DMS79 treated with DMSO at 0.1 percent for 48 hours (cell line): ENCODE results near the gene CD24.
"Not testable (repeated sequence)": the region's sequence is repeated elsewhere in the genome, so short reads cannot be mapped to it uniquely, and the experiment has no call there.

Experiments used
- DNase-seq: peaks from one replicate; lab custom pipeline; 2025; lab: John Stamatoyannopoulos, UW

Gene CD24, protein sequence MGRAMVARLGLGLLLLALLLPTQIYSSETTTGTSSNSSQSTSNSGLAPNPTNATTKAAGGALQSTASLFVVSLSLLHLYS

DNA sequence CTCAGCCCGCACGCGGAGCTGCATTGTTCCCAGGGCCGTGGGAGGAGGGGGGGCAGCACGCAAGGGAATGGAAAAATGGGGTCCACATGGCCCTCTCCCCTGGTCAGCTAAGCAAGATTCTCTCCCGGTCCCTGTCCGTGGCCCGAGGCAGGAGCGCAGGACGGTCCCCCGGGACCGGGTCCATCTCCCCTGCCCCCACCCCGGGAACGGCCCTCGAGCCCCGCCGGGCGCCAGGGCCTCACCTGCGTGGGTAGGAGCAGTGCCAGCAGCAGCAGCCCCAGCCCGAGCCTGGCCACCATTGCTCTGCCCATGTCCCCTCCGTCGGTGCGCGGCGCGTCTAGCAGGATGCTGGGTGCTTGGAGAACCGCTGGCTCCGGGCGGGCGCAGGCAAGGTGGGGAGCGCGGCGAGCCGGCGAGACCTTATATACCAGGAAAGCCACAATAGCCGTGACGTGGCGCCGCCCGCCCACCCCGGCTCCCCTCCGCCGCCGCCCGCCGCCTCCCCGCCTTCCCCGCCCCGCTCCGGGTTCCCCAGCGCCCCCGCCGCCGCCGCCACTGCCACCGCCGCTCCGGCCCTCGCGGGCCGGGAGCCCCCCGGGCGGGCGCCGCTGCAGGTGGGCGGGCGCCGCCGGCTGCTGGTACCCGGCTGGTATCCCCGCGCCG is at the start of gene CD24:
Gene CD24 (minus strand): TSS at position 394 of the 663 bp plus-strand sequence. CDS start 83 bp downstream, at position 311.
- DNase-seq = peak; percentile 71

DNA sequence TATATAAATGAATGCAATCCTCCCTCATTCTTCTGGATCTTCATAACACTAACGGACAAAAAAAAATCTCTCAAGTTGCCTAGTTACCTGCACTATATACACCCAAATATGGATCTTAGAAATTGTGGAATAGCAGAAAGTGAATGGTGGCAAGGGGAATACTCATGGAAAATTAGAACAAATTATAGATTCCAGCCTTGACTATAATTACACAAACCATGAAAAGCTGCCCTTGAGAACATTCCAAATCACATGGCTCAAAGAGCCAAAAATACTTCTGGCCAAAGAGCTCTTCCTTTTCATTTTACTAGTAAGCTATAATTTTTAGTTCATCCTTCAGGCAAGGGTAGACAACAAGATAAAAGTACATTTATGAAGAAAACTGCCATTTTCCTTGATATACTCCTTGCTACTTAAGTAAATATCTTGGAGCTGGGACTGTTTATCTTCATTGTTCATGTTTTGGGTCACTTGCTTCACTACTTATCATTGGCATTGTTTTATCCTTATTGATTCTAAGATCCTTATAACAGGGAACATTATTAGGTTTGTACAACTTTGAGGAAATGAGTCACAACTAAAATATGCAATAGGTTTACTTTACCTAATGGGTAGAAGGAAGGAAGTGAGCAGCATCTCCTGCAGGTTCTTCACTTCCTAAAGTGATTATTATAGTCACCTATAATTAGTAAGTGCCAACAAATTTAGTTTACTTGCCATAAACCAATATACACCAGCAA is 47.1 kb upstream of the CD24 start:
- no peak for DNase-seq

DNA sequence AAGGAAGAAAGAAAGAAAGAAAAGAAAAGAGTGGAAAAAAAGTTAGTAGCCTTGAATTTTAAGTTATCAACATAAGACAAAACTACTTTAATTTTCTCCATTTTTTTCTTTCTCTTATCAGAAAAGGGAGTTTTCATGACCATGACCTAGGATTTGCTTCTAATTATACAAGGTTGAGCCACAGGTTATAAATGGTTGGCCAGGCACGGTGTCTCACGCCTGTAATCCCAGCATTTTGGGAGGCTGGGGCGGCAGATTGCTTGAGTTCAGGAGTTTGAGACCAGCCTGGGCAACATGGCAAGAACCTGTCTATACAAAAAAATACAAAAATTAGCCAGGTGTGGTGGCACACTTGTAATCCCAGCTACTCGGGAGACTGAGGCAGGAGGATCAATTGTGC is 45.7 kb upstream of the CD24 start:
- DNase-seq = no peak

DNA sequence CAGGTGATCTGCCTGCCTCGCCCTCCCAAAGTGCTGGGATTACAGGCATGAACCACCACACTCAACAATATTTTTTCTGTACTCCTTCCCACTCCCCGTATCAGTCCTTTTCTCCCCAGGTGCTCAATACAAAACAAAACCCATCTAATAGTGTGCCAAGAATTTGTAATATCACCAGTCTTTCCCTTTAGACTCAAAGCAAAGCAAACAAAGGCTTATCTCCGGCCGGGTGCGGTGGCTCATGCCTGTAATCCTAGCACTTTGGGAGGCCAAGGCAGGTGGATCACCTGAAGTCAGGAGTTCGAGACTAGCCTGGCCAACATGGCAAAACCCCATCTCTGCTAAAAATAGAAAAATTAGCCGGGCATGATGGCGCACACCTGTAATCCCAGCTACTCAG is 45.1 kb upstream of the CD24 start:
- DNase-seq = not testable (repeated sequence)

DNA sequence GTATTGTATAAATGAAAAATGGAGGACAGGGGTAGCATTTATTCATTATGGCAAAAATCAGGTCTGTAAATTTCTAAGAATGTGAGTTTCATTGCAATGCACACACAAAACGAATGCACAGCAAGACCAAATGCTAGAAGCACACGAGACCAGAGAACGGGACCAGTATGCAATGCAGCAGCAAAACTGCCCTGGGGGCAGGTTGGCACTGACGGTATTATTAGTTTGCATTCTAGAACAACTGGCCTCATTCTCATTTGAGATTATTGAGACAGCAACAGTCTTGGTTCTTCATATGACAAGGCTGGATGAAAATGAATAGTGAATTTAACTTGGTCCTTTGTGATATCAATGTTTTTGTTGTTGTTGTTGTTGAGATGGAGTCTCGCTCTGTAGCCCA is 44.5 kb upstream of the CD24 start:
- DNase-seq = no peak

DNA sequence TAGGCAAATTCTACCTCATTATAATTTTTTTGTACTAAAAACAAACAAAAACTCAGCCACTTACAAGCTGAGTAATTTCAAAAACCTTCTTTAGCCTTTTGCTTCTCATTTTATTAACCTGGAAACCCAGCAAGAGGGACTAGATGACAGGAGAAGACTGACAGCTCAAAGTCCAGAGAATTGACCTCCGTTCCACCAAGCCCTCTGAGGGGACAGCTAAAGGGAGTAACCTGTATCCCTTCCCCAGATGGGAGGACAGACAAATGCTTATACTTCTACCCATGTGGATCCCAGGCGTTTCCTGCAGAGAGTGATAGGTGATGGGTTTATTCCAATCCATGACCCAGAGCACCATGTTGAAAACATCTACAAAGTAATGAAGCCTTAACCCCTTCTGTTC is 35.0 kb upstream of the CD24 start:
- no peak for DNase-seq

DNA sequence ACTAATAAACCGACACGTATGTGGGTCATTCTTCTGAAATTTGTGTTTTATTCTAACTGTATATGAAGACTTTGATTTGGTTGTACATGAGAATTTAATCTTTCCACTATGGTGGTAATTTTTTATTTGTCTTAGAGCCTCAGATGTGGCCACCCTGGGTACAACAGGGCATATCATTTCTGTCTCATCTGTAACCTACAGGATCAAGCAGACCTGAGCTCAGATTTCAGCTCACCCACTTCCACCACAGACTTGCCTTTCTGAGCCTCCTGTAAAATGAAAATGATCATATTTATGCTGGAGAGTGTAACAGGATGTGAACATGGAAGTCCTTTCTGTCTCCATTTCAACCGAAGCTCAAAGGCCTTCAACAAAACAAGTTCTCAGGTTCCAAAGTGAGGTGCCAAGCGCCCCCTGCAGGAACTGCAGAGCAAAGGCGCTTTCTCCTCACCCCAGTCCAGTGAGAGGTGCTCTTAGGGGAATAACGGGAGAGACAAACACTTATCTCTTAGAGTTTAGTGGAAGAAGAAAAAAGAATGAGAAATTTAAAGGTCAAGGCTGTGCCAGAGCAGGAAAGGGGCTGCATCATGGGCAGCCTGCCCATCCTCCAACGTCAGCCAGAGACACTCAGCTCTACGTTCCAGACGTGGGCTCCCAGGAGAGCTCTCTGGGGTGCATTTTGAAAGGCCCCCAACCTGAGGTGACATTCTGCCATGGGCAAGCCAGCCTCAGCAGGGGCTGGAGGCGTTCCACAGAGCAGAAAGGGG is 23.0 kb upstream of the CD24 start:
- peak; percentile 17 for DNase-seq

DNA sequence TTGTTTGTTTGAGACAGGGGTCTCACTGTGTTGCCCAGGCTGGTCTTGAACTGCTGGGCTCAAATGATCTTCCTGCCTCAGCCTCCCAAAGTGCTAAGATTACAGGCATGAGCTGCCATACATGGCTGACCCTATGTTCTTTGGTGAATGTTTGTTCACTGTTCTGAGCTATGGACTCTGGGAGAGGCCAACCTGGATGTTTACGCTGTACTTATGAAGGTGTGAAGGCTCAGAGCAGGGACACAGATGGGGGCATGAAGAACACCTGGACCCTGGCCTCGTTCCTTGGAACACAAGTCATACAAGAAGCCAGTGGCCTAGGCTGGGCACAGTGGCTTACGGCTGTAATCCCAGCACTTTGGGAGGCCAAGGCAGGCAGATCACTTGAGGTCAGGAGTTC is 21.1 kb upstream of the CD24 start:
- no peak for DNase-seq

DNA sequence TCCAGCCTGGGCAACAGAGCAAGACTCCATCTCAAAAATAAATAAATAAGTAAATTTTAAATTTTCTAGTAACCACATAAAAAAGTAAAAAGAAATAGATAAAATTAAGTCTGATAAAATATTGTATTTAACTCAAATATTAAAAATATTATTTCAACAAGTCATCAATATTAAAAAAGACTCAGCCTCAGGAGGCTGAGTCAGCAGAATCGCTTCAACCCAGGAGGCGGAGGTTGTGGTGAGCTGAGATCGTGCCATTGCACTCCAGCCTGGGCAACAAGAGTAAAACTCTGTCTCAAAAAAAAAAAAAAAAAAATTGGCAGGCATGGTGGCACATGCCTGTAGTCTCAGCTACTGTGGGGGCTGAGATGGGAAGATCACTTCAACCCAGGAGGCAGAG is 15.2 kb upstream of the CD24 start:
- not testable (repeated sequence) for DNase-seq

DNA sequence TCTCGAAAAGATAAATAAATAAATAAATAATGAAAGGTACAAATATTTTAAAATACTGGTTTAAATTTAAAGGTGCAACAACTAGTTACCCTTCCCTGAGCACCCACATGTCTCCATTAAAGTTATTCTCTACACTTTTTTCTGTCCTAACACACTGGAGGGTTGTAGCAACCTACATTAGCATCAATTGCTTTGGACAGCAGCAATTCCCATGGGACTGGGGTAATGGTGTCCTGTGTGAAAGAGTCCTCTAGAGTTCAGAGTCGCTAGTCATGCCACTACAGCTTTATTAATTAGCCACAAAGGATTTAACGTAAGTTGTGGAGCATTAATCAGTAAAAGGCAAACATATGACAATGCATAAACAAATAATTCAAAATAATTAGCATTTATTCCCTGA is 14.1 kb upstream of the CD24 start:
- DNase-seq = peak; percentile 6

DNA sequence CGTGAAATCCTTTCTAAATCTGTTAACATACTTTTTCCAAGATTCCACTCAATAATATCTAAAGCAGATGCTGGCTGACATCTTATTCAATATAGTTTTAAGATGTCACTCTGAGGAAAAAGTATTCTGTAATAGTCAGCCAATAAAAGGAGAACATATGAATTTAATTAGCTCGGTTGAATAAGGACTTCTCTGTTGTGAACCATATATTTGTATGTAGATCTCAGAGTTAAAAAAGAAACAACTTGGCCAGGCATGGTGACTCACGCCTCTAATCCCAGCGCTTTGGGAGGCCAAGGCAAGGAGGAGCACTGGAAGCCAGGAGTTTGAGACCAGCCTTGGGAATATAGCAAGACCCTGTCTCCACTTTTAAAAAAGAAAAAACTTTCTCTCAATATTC is 7.4 kb upstream of the CD24 start:
- no peak for DNase-seq

DNA sequence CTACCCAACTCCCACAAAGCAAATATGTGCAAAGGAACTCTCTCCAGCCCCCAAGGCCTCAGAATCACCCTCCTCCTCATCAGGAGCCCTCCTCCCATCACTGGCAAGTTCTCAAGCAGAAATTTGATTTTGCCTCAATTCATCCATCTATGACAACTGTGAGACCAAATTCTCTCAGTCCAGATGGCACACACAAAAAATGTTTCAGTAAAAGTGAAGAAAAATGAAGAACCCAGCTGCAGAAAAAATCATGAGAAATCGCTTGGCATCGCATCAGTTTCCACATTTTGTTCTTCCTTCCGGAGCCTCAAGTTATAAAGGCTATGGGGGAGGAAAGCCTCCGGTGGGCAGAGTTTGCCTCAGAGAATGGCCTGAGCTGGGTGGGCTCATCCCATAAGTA is 6.4 kb upstream of the CD24 start:
- DNase-seq = no peak

DNA sequence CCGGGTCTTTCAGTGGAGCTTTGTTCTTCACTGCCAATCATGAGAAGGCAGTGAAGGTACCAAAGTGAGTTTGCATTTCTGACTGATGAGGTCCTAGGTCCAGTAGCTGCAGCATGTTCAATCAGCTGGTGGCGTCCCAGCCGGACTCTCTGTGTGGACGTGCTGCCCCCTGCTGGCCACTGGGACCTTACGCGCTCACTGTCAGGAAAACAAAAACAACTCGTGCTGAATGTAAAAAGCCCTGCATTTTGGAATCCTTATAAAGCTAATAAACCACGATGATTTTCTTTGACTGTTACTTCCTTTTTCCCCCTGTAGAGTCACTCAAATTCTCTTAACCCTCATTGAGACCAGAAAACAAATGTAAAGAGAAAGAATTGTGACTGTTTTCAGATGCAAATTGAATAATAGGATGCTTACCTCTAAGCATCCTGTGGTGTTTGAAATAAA is 4.9 kb upstream of the CD24 start:
- DNase-seq = peak; percentile 72

DNA sequence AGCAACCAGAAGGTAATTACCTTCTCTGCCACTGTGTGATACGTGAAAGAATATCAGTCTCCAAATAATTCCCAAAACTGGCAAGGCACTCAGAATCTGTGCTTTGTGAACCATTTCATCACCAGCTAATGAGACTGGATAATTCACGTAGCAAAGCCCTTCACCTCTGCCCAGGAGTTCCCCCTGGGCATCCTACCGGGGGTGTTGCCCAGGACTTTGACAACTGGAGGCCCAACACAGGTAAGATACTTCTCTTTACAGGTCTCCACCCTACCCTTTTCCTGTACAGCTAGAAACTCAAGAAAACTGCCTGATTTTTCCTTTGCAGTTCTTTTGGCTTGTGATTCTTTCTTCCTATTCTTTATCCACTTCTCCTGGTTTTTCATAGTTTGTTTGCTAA is 2.7 kb upstream of the CD24 start:
- DNase-seq = no peak

DNA sequence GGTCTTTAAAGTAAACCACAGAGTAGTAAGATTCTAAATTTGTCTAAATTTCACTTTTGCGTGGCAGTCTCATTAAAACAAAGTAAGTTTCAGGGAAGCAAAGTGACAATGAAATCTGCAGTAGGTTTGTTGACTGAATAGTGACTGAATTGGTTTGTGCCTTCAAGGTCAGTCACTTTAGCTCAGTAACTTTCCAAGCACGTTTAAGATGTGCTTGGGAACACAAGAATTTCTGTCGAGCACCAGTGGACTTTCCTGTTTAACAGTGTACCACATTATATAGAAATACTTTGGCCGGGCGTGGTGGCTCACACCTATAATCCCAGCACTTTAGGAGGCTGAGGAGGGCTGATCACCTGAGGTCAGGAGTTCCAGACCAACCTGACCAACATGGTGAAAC is 1.7 kb upstream of the CD24 start:
- DNase-seq = no peak

DNA sequence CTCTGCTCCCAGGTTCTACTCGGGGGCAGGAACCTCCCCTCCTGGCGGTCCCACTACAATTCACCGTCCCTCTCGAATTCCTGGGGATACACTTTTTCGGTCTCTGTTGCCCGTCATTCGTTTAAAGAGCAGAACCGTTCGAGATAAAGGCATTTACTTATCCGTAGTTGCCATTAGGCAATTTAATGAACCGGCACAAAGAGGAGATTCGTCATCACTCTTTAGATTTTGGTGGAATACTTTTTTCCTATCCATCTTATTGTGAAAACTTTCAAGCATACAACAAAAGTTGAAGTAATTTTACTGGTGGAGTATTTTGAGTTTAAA is 1.2 kb upstream of the CD24 start:
- peak; percentile 52 for DNase-seq

DNA sequence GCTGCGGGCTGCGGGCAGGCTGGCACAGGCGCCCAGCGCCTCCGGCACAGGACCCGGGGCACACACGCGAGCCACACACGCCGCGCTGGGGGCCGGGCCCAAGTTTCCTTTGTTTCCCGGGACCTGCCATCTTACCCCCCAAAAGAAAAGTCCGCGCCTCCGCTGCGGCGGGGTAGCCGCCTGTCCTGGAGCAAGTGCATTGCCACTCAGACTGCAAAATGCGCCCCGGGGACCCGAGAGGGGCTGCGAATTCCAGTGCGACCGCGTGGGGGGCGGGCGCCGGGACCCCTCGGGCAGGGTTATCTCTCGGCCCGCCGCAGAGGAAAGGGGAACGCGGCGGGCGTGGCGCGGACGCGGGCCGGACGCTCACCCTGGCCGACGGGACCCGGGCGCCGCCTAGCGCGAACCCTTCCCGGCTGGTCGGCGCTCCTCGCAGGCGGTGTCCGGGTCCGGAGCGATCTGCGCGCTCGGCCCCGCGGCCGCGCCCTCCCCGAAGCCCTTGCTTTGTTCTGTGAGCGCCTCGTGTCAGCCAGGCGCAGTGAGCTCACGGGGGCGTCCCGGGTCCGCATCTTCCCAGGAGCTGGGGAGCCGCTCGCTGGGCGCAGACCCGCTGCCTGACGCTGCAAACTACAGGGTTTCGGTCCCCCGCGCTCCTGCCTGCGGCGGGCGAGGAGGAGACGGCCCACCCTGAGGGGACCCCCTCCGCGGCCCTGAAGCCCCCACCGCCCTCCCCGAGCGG is 639 bp upstream of the CD24 start:
- peak; percentile 57 for DNase-seq

DNA sequence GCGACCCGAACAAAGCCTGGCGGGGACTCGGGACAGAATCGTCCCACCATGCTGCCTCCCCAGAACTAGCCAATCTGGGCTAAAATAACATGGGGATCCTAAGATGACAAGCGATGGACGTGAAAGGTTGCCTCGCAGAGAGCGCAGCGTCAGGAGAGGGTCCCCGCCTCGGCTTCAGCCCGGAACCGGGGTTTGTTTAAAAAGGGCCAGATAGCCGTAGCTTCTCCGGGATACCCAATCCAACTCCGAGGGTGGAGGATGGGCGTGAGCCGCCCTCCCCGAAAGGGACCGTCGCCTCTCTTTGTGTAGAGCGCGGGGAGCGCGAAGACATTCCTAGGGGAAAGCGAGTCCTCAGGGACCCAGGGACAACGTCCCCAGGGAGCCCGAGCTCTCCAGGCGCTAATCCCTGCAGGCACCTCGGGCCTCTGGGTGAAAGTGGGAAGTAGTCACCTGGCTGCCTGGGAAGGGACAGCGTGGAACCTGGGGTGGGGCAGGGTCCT is 643 bp downstream of the CD24 start:
- peak; percentile 45 for DNase-seq

DNA sequence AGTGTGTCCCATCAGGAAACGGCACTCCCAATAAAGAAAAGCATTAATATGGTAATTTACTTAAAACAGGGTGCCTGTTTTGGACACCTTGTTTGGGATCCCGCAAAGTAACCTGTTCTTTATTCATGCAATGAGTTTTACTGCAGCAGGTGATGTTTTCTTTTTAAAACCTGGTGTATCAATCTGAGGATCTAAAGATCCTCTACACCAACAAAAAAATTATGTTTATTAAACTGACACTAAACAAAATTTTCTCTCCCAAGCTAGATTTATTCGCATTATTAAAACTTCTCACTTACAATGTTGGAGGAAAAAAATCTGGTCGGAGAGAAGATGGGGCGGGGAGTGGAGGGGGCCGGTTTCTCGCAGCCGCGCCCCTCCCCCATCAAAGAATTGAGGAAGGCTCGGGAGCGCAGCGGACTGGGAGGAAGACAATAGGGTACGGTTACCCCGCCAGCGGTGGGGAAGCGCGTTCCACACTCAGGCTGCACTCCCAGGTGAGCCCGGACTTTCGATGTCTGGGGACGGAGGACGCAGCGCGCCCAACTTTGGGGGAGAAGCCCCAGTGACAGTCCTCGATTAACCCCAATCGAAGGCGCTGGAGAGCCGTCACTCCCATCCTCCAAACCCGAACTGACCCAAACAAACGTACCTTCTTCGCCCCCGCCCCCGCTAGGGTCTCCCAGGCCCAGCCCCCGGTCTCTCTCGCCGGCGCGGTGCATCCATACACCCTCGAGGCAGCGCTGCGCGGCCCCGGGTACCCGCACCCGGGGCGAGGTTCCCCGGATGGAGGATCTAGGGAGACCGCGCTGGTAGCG is 1.3 kb downstream of the CD24 start:
- no peak for DNase-seq

DNA sequence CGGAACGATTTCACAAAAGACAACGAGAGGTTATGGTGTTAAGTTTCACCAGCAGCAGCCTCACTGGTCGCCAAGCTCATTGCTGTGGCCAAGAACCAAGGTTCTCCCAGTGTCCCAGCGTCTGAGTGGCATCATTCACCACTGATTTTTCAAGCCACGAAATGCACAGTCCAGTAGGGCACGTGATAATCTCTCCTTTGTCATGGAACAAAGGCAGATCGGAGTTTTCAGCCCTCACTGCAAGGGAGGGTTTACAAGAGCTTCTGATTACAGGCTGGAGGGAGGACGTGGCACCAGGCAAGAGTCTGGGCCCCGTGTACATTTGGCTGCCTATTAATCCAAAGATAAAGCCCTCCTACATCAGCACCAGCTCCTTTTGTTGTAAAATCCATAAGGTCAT is 2.0 kb downstream of the CD24 start:
- DNase-seq = peak; percentile 71

DNA sequence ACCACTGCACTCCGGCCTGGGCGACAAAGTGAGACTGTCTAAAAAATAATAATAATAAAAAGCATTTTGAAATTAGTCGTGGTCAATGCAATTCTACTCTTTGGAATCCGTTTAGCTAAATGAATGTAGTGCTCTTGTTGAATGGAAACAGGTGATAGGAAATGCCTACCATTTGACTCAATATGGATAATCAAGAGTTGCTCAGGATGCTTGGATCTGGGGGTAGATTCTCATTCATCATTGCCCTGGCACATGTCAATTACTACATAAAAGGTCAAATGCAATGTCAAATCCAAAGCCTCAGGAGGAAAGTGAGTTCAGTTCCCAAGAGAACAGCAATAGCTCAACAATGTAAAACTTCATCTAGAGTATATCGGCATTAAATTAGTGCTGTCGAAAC is 3.8 kb downstream of the CD24 start:
- DNase-seq = not testable (repeated sequence)
